Activated CD4-positive, alpha-beta T cell treated with anti-CD3 and anti-CD28 coated beads, Interleukin-2, amount 50 U/mL, for 1 hour (primary cell): Measurements from ENCODE around the gene RRP1B.

Experiments used
- DNase-seq: peaks from one replicate; pipeline ENCODE4 v3.0.0-alpha.2; 2020

RRP1B gene

GRCh38 chr21:43727519-43728153 lies 68.3 kb downstream of the RRP1B start:
- DNase-seq, result no peak

GRCh38 chr21:43728154-43728466 lies 68.8 kb downstream of the RRP1B start:
- no peak for DNase-seq

GRCh38 chr21:43728467-43729390 lies 69.4 kb downstream of the RRP1B start:
- DNase-seq, result peak; percentile 77

- DNase-seq, result no peak
These were observed 72.1 kb downstream of the RRP1B start for GRCh38 chr21:43731476-43731875.

- DNase-seq, result no peak
These were observed 72.7 kb downstream of the RRP1B start for GRCh38 chr21:43731891-43732711.

GRCh38 chr21:43733060-43733459 lies 73.7 kb downstream of the RRP1B start:
- no peak for DNase-seq

GRCh38 chr21:43733529-43734071 lies 74.2 kb downstream of the RRP1B start:
- no peak for DNase-seq

GRCh38 chr21:43734131-43734927 lies 75.0 kb downstream of the RRP1B start:
- no peak for DNase-seq

- no peak for DNase-seq
These were observed 75.5 kb downstream of the RRP1B start for GRCh38 chr21:43734928-43735229.

- no peak for DNase-seq
These were observed 76.1 kb downstream of the RRP1B start for GRCh38 chr21:43735236-43736091.

GRCh38 chr21:43736224-43736883 lies 77.0 kb downstream of the RRP1B start:
- no peak for DNase-seq

- DNase-seq, result no peak
These were observed 78.0 kb downstream of the RRP1B start for GRCh38 chr21:43737158-43737950.

GRCh38 chr21:43739621-43740435 lies 80.5 kb downstream of the RRP1B start:
- no peak for DNase-seq

GRCh38 chr21:43740497-43741156 lies 81.3 kb downstream of the RRP1B start:
- DNase-seq, result no peak

- no peak for DNase-seq
These were observed 82.2 kb downstream of the RRP1B start for GRCh38 chr21:43741423-43742096.

- no peak for DNase-seq
These were observed 84.6 kb downstream of the RRP1B start for GRCh38 chr21:43743947-43744346.

- no peak for DNase-seq
These were observed 85.4 kb downstream of the RRP1B start for GRCh38 chr21:43744725-43745124.
